NAMALWA (cell line): ENCODE measurements around the gene RASA2.

Source experiments
- DNase-seq: peaks from one replicate; pipeline ENCODE4 v3.0.0-alpha.2; 2015; ENCODE audit warnings: low spot score

RASA2 gene

GRCh38 chr3:141486746-141487520 is at the start of gene RASA2:
RASA2 (plus strand) TSS chr3:141487027; CDS start chr3:141487084, 57 bp downstream.
- peak; percentile 80 for DNase-seq

- DNase-seq: no peak
These were observed 47.2 kb upstream of the RASA2 start for GRCh38 chr3:141439589-141439988.

GRCh38 chr3:141440942-141441341 is 45.9 kb upstream of the RASA2 start:
- no peak for DNase-seq

GRCh38 chr3:141441381-141442364 is 45.2 kb upstream of the RASA2 start:
- peak; percentile 79 for DNase-seq

GRCh38 chr3:141442446-141442845 is 44.4 kb upstream of the RASA2 start:
- DNase-seq: no peak

- no peak for DNase-seq
These were observed 43.9 kb upstream of the RASA2 start for GRCh38 chr3:141442914-141443313.

GRCh38 chr3:141444586-141445285 is 42.1 kb upstream of the RASA2 start:
- no peak for DNase-seq

- DNase-seq: no peak
These were observed 40.8 kb upstream of the RASA2 start for GRCh38 chr3:141445990-141446389.

GRCh38 chr3:141446737-141447136 is 40.1 kb upstream of the RASA2 start:
- DNase-seq: no peak

- DNase-seq: no peak
These were observed 39.4 kb upstream of the RASA2 start for GRCh38 chr3:141447383-141447782.

- no peak for DNase-seq
These were observed 38.1 kb upstream of the RASA2 start for GRCh38 chr3:141448606-141449220.

GRCh38 chr3:141449424-141449823 is 37.4 kb upstream of the RASA2 start:
- no peak for DNase-seq

- no peak for DNase-seq
These were observed 36.0 kb upstream of the RASA2 start for GRCh38 chr3:141450727-141451375.

- peak; percentile 81 for DNase-seq
These were observed 34.8 kb upstream of the RASA2 start for GRCh38 chr3:141452045-141452444.

GRCh38 chr3:141452773-141453172 is 34.1 kb upstream of the RASA2 start:
- no peak for DNase-seq

GRCh38 chr3:141454054-141454453 is 32.8 kb upstream of the RASA2 start:
- DNase-seq: no peak

- DNase-seq: peak; percentile 91
These were observed 31.8 kb upstream of the RASA2 start for GRCh38 chr3:141454906-141455602.

- no peak for DNase-seq
These were observed 31.1 kb upstream of the RASA2 start for GRCh38 chr3:141455603-141456300.

- DNase-seq: no peak
These were observed 30.6 kb upstream of the RASA2 start for GRCh38 chr3:141456301-141456625.

GRCh38 chr3:141457624-141458236 is 29.1 kb upstream of the RASA2 start:
- no peak for DNase-seq
